SK-N-SH (cell line): ENCODE results near the gene RAB30. TPM values are rescaled to one million over a fixed set of nuclear protein-coding genes. Genes with fewer than 3 reads are reported as not detected.

Experiments
- CTCF ChIA-PET: fragments of 300-600, 350-600 bp; formaldehyde crosslinking; extraction: SDS; loops from one replicate; lab custom pipeline; 2021; lab: Yijun Ruan, JAX
- POLR2A ChIA-PET: fragments of 350-600 bp; sonication (Branson Sonifier 250); formaldehyde crosslinking; extraction: SDS; loops from one replicate; lab custom pipeline; 2020; ENCODE audit warnings: antibody characterized with exemption, inconsistent platforms; lab: Yijun Ruan, JAX
- DNase-seq: peaks from one replicate; pipeline ENCODE4 v3.0.0; 2012
- H2AFZ ChIP-seq: fragments of 200-600 bp; sonication (generic); 2 replicates; pipeline ENCODE4 v1.8.1; 2016; ENCODE audit warnings: antibody characterized with exemption, mild to moderate bottlenecking, low read depth
- H3F3A ChIP-seq: fragments of 200-600 bp; sonication (generic); replicated peaks from 2 replicates; pipeline ENCODE3; 2016; ENCODE audit warnings: antibody characterized with exemption, mild to moderate bottlenecking; ENCODE audit not compliant: insufficient read depth
- H3K27ac ChIP-seq, 2 experiments: fragments of 200-500 bp in 1 of 2; fragments of 200-600 bp in 1 of 2; sonication (Bioruptor generic) in 1 of 2; sonication (generic), shearing (Covaris generic) in 1 of 2; 2 replicates each; pipeline versions ENCODE4 v1.5.1 to v1.6.1; 2014 to 2016; ENCODE audit warnings: low read depth in 2 of 2, inconsistent platforms in 1 of 2, low read length in 1 of 2, mild to moderate bottlenecking in 1 of 2, mixed read lengths in 1 of 2
- H3K27me3 ChIP-seq: fragments of 200-600 bp; sonication (generic), shearing (Covaris generic); 2 replicates; pipeline ENCODE4 v1.6.1; 2016; ENCODE audit warnings: mixed run types; ENCODE audit not compliant: insufficient read depth
- H3K36me3 ChIP-seq, 2 experiments: fragments of 200-500 bp in 1 of 2; fragments of 200-600 bp in 1 of 2; sonication (Bioruptor generic) in 1 of 2; sonication (generic) in 1 of 2; replicated peaks in 1 of 2; 2 replicates each; pipeline versions ENCODE3 to v1.5.1; 2014 to 2016; ENCODE audit warnings: low read length in 1 of 2, mild to moderate bottlenecking in 1 of 2; ENCODE audit not compliant: insufficient read depth in 2 of 2, control insufficient read depth in 1 of 2
- H3K4me1 ChIP-seq, 2 experiments: fragments of 200-500 bp in 1 of 2; fragments of 200-600 bp in 1 of 2; sonication (Bioruptor generic) in 1 of 2; sonication (generic), shearing (Covaris generic) in 1 of 2; 2 replicates each; pipeline versions ENCODE4 v1.5.1 to v1.6.1; 2014 to 2016; ENCODE audit warnings: low read depth in 1 of 2, low read length in 1 of 2, mixed run types in 1 of 2; ENCODE audit not compliant: insufficient read depth in 2 of 2, control insufficient read depth in 1 of 2
- H3K4me2 ChIP-seq: fragments of 200-600 bp; sonication (generic), shearing (Covaris generic); 2 replicates; pipeline ENCODE4 v1.6.1; 2017; ENCODE audit warnings: mixed run types
- H3K4me3 ChIP-seq, 2 experiments: fragments of 200-500 bp in 1 of 2; fragments of 200-600 bp in 1 of 2; sonication (Bioruptor generic) in 1 of 2; sonication (generic), shearing (Covaris generic) in 1 of 2; 2 replicates each; pipeline versions ENCODE4 v1.5.1 to v1.8.1; 2014 to 2016; ENCODE audit warnings: low read depth in 2 of 2, inconsistent platforms in 1 of 2, low read length in 1 of 2, mild to moderate bottlenecking in 1 of 2, mixed read lengths in 1 of 2, moderate library complexity in 1 of 2
- H3K79me2 ChIP-seq: fragments of 200-600 bp; sonication (generic); 2 replicates; pipeline ENCODE4 v1.8.1; 2017; ENCODE audit warnings: mild to moderate bottlenecking; ENCODE audit not compliant: insufficient read depth
- H3K9ac ChIP-seq: fragments of 200-600 bp; sonication (generic); 2 replicates; pipeline ENCODE4 v1.6.1; 2017; ENCODE audit warnings: mixed run types
- H3K9me2 ChIP-seq: fragments of 200-600 bp; sonication (generic); 2 replicates; pipeline ENCODE4 v1.6.1; 2017; ENCODE audit warnings: mixed run types
- H3K9me3 ChIP-seq: fragments of 200-600 bp; sonication (generic); 2 replicates; pipeline ENCODE4 v1.6.1; 2017; ENCODE audit warnings: mixed run types, mild to moderate bottlenecking, moderate library complexity
- H4K20me1 ChIP-seq: fragments of 200-600 bp; sonication (generic); 2 replicates; pipeline ENCODE4 v1.6.1; 2017; ENCODE audit warnings: mild to moderate bottlenecking, mixed run types; ENCODE audit not compliant: insufficient read depth
- CHD2 ChIP-seq: fragments of 150-350 bp; IDR thresholded peaks from 2 replicates; pipeline ENCODE4 v1.6.1; 2018; ENCODE audit warnings: low read length; ENCODE audit not compliant: partially characterized antibody
- ELF1 ChIP-seq: IDR thresholded peaks from 2 replicates; pipeline ENCODE4 v1.4.0; 2012
- EP300 ChIP-seq, 2 experiments: IDR thresholded peaks; 2 replicates each; pipeline versions ENCODE4 v1.4.0 to v1.6.1; 2012; ENCODE audit warnings: borderline replicate concordance in 1 of 2, low read depth in 1 of 2, low read length in 1 of 2
- FOSL2 ChIP-seq: IDR thresholded peaks from 2 replicates; pipeline ENCODE4 v1.4.0; 2012; ENCODE audit warnings: low read depth, mild to moderate bottlenecking, moderate library complexity, borderline replicate concordance
- FOXJ3 ChIP-seq: sonication (generic); formaldehyde crosslinking; IDR thresholded peaks from 2 replicates; pipeline ENCODE4 v1.5.1; 2020; ENCODE audit warnings: mild to moderate bottlenecking, missing genetic modification reagents
- FOXM1 ChIP-seq: IDR thresholded peaks from 2 replicates; pipeline ENCODE4 v1.4.0; 2012; ENCODE audit warnings: low read depth, mild to moderate bottlenecking
- GABPA ChIP-seq: IDR thresholded peaks from 2 replicates; pipeline ENCODE4 v1.4.0; 2012; ENCODE audit warnings: low read depth, mild to moderate bottlenecking
- MEF2A ChIP-seq: IDR thresholded peaks from 2 replicates; pipeline ENCODE4 v1.4.0; 2012; ENCODE audit warnings: low read depth, borderline replicate concordance
- MXI1 ChIP-seq: IDR thresholded peaks from 2 replicates; pipeline ENCODE4 v1.6.1; 2012; ENCODE audit warnings: mild to moderate bottlenecking, low read depth, low read length, improper control_type of control experiment
- NFIC ChIP-seq: IDR thresholded peaks from 2 replicates; pipeline ENCODE4 v1.4.0; 2012; ENCODE audit warnings: borderline replicate concordance
- NRF1 ChIP-seq: IDR thresholded peaks from 2 replicates; pipeline ENCODE4 v1.6.1; 2012; ENCODE audit warnings: low read depth, mild to moderate bottlenecking, low read length
- POLR2AphosphoS5 ChIP-seq: IDR thresholded peaks from 2 replicates; pipeline ENCODE4 v1.6.1; 2012; ENCODE audit warnings: low read depth, low read length
- RAD21 ChIP-seq: IDR thresholded peaks from 2 replicates; pipeline ENCODE4 v1.6.1; 2012; ENCODE audit warnings: mild to moderate bottlenecking, low read length
- RCOR1 ChIP-seq: fragments of 150-350 bp; IDR thresholded peaks from 2 replicates; pipeline ENCODE4 v1.6.1; 2017; ENCODE audit warnings: antibody characterized with exemption, low read length
- RFX5 ChIP-seq: IDR thresholded peaks from 2 replicates; pipeline ENCODE4 v1.6.1; 2012; ENCODE audit warnings: mild to moderate bottlenecking, improper control_type of control experiment, low read length
- SIN3A ChIP-seq: IDR thresholded peaks from 2 replicates; pipeline ENCODE4 v1.6.1; 2012; ENCODE audit warnings: low read depth, mild to moderate bottlenecking, low read length, moderate library complexity, borderline replicate concordance
- SMC3 ChIP-seq: IDR thresholded peaks from 2 replicates; pipeline ENCODE4 v1.6.1; 2012; ENCODE audit warnings: low read depth, low read length, improper control_type of control experiment
- TAF1 ChIP-seq: IDR thresholded peaks from 2 replicates; pipeline ENCODE4 v1.6.1; 2012; ENCODE audit warnings: low read depth, mild to moderate bottlenecking, low read length, moderate library complexity, borderline replicate concordance
- TCF12 ChIP-seq: IDR thresholded peaks from 2 replicates; pipeline ENCODE4 v1.4.0; 2012
- TEAD4 ChIP-seq: IDR thresholded peaks from 2 replicates; pipeline ENCODE4 v1.4.0; 2012; ENCODE audit warnings: mild to moderate bottlenecking, borderline replicate concordance; ENCODE audit not compliant: insufficient read depth
- WGBS: methylation state at CpG from one replicate; pipeline ENCODE4 v1.1.6; 2017; ENCODE audit warnings: low lambda C conversion rate; 5-methylcytosine and 5-hydroxymethylcytosine counted together
- polyA plus RNA-seq, 3 experiments: library from polyadenylated mRNA; depleted of rRNA; stranded (reverse); fragments of >200 nt; gene quantifications; 2 replicates each; pipeline ENCODE4 v1.2.3, GENCODE V29; 2012
- TF ChIP-seq, protein P1 (sequence below): IDR thresholded peaks from 2 replicates; pipeline ENCODE4 v1.4.0; 2012; ENCODE audit warnings: low read depth, borderline replicate concordance
- TF ChIP-seq, protein P2 (sequence below): IDR thresholded peaks from 2 replicates; pipeline ENCODE4 v1.4.0; 2012; ENCODE audit warnings: low read depth, borderline replicate concordance
- TF ChIP-seq, protein P3 (sequence below): fragments of 200-600 bp; sonication (generic); IDR thresholded peaks from 2 replicates; pipeline ENCODE4 v1.6.1; 2017; ENCODE audit warnings: antibody characterized with exemption, mild to moderate bottlenecking, moderate library complexity
- TF ChIP-seq, protein P4 (sequence below): fragments of 150-350 bp; IDR thresholded peaks from 2 replicates; pipeline ENCODE4 v1.6.1; 2016; ENCODE audit warnings: mild to moderate bottlenecking, low read depth, low read length
- TF ChIP-seq, protein P5 (sequence below): IDR thresholded peaks from 2 replicates; pipeline ENCODE4; 2012

RAB30 gene
- polyA plus RNA-seq, 1 of the 3 experiments (the other 2 are of a cell fraction): 3.3 TPM

DNA sequence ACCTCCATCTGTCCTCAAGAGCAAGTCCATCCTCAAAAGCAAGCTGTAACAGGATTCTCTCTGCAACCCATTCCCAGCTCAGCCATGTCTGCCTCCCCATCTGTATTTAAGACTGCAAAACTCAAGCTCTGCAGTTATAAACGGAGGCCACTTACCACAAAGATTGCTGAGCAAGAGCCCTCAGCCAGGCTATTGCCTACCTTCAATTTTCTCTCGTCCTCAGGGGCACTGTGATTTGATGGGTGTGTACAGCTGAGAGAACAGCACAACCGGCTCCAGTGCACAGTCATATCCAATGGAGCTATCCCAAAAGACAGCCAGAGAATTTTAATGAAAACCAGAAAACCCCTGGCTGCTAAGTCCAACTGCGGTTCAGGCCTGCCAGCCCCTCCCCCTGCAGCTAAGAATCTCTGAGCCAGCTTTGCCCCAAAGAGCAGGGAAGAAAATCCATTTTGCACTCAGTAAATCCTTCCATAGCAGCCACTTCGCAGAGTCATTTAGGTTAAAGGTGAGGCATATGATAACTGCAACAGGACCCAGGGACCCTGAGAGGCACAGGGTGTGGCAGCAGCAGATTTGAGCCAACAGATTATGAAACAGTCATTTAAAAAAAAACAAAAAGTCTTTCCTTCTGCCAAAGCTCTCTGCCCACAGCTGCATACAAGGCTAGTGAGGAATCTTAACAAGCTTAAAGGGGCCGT is 37.6 kb downstream of the RAB30 start:
- Histone ChIP-seq H3K9me3 (no peaks in the 10 kb centered on the region), H3K4me1 (peaks cover 27 to 30% of the 10 kb centered on the region in 2 experiments; a peak in 3 of 4 replicates), H4K20me1 (no peaks in the 10 kb centered on the region), H3K27ac (peak overlapping the region; percentile 75 to 91), H2AFZ (peak overlapping the region; percentile 15; the same call in 1 of the 2 replicates), H3K4me2 (peak overlapping the region; percentile 71), H3K9ac (peak overlapping the region; percentile 35; the same call in 1 of the 2 replicates), H3K36me3 (no peaks in the 10 kb centered on the region), H3K27me3 (no peaks in the 10 kb centered on the region), H3K79me2 (peaks cover 68% of the 10 kb centered on the region), H3K4me3 (peak overlapping the region; percentile 29 to 51), H3K9me2 (no peaks in the 10 kb centered on the region), H3F3A (peaks cover 18% of the 10 kb centered on the region)
- peak; percentile 69 for DNase-seq
- 9% methylated on average over 4 of the region's 6 CpGs for WGBS
- POLR2A ChIA-PET: interaction anchor here (0.8 to 1.2 kb wide), 3 partner anchors 12 to 122 kb away, joined by 3 read pairs; partner anchors contain the start of gene PCF11
- CTCF ChIA-PET: interaction anchor here (0.6 to 1.3 kb wide), 3 partner anchors 14 to 111 kb away, joined by 3 to 4 read pairs (median 3); no protein-coding TSS in a partner anchor
- no peak for TF ChIP-seq FOXJ3
- peak; percentile 79 for TF ChIP-seq CHD2
- TF ChIP-seq FOSL2: peak; percentile 21; the same call in 1 of the 2 replicates
- TF ChIP-seq, protein P1, sequence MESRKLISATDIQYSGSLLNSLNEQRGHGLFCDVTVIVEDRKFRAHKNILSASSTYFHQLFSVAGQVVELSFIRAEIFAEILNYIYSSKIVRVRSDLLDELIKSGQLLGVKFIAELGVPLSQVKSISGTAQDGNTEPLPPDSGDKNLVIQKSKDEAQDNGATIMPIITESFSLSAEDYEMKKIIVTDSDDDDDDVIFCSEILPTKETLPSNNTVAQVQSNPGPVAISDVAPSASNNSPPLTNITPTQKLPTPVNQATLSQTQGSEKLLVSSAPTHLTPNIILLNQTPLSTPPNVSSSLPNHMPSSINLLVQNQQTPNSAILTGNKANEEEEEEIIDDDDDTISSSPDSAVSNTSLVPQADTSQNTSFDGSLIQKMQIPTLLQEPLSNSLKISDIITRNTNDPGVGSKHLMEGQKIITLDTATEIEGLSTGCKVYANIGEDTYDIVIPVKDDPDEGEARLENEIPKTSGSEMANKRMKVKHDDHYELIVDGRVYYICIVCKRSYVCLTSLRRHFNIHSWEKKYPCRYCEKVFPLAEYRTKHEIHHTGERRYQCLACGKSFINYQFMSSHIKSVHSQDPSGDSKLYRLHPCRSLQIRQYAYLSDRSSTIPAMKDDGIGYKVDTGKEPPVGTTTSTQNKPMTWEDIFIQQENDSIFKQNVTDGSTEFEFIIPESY: no peak
- TF ChIP-seq POLR2AphosphoS5: peak; percentile 59; the same call in 1 of the 2 replicates
- peak; percentile 87; the same call in 1 of the 2 replicates for TF ChIP-seq RCOR1
- TF ChIP-seq SIN3A: peak; percentile 72; the same call in 1 of the 2 replicates
- TF ChIP-seq EP300 (IDR thresholded peaks at IDR 0.05; ENCODE audit: borderline replicate concordance in 1 of 2, low read depth in 1 of 2, low read length in 1 of 2): peak; percentile 57 to 80
- peak; percentile 92 for TF ChIP-seq TEAD4
- TF ChIP-seq, protein P2, sequence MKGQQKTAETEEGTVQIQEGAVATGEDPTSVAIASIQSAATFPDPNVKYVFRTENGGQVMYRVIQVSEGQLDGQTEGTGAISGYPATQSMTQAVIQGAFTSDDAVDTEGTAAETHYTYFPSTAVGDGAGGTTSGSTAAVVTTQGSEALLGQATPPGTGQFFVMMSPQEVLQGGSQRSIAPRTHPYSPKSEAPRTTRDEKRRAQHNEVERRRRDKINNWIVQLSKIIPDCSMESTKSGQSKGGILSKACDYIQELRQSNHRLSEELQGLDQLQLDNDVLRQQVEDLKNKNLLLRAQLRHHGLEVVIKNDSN: no peak
- no peak for TF ChIP-seq SMC3
- 0 out of 2 replicates have a peak, but pooled peaks have one; percentile 3 for TF ChIP-seq RFX5
- TF ChIP-seq MEF2A: no peak
- TF ChIP-seq ELF1: no peak
- peak; percentile 81; the same call in 1 of the 2 replicates for TF ChIP-seq NFIC
- peak; percentile 15 for TF ChIP-seq RAD21
- no peak for TF ChIP-seq GABPA
- TF ChIP-seq, protein P3, sequence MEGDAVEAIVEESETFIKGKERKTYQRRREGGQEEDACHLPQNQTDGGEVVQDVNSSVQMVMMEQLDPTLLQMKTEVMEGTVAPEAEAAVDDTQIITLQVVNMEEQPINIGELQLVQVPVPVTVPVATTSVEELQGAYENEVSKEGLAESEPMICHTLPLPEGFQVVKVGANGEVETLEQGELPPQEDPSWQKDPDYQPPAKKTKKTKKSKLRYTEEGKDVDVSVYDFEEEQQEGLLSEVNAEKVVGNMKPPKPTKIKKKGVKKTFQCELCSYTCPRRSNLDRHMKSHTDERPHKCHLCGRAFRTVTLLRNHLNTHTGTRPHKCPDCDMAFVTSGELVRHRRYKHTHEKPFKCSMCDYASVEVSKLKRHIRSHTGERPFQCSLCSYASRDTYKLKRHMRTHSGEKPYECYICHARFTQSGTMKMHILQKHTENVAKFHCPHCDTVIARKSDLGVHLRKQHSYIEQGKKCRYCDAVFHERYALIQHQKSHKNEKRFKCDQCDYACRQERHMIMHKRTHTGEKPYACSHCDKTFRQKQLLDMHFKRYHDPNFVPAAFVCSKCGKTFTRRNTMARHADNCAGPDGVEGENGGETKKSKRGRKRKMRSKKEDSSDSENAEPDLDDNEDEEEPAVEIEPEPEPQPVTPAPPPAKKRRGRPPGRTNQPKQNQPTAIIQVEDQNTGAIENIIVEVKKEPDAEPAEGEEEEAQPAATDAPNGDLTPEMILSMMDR: no peak
- TF ChIP-seq, protein P4, sequence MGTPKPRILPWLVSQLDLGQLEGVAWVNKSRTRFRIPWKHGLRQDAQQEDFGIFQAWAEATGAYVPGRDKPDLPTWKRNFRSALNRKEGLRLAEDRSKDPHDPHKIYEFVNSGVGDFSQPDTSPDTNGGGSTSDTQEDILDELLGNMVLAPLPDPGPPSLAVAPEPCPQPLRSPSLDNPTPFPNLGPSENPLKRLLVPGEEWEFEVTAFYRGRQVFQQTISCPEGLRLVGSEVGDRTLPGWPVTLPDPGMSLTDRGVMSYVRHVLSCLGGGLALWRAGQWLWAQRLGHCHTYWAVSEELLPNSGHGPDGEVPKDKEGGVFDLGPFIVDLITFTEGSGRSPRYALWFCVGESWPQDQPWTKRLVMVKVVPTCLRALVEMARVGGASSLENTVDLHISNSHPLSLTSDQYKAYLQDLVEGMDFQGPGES: no peak
- TF ChIP-seq NRF1: no peak
- TF ChIP-seq MXI1: no peak
- TF ChIP-seq, protein P5, sequence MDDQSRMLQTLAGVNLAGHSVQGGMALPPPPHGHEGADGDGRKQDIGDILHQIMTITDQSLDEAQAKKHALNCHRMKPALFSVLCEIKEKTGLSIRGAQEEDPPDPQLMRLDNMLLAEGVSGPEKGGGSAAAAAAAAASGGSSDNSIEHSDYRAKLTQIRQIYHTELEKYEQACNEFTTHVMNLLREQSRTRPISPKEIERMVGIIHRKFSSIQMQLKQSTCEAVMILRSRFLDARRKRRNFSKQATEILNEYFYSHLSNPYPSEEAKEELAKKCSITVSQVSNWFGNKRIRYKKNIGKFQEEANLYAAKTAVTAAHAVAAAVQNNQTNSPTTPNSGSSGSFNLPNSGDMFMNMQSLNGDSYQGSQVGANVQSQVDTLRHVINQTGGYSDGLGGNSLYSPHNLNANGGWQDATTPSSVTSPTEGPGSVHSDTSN: peak; percentile 70
- peak; percentile 98 for TF ChIP-seq TCF12
- TF ChIP-seq TAF1: peak; percentile 23; the same call in 1 of the 2 replicates
- TF ChIP-seq FOXM1: peak; percentile 79
